GM12891 (cell line): Measurements from ENCODE around the gene UQCRC1.

ENCODE experiments used
- PAX5 ChIP-seq: IDR thresholded peaks from 2 replicates; pipeline ENCODE4 v1.6.1; 2011; ENCODE audit warnings: low read length, moderate library complexity, mild to moderate bottlenecking; ENCODE audit not compliant: insufficient read depth, severe bottlenecking
- POLR2A ChIP-seq: IDR thresholded peaks from 2 replicates; pipeline ENCODE4 v1.6.1; 2011; ENCODE audit warnings: low read depth, low read length, control low read depth
- POLR2AphosphoS5 ChIP-seq: IDR thresholded peaks from 2 replicates; pipeline ENCODE4 v1.6.1; 2011; ENCODE audit warnings: low read depth, low read length, control low read depth
- POU2F2 ChIP-seq: IDR thresholded peaks from 2 replicates; pipeline ENCODE4 v1.6.1; 2011; ENCODE audit warnings: low read depth, mild to moderate bottlenecking, control low read depth, low read length, moderate library complexity
- SPI1 ChIP-seq: IDR thresholded peaks from 2 replicates; pipeline ENCODE4 v1.6.1; 2011; ENCODE audit warnings: low read depth, low read length, control low read depth
- TAF1 ChIP-seq: IDR thresholded peaks from 2 replicates; pipeline ENCODE4 v1.6.1; 2011; ENCODE audit warnings: low read depth, low read length, control low read depth

- TF ChIP-seq TAF1 (no peak), POLR2A (no peak), PAX5 (no peak), POLR2AphosphoS5 (no peak), SPI1 (no peak), POU2F2 (no peak)
Measured at GRCh38 chr3:48584836-48585235, 24.6 kb downstream of the UQCRC1 start.
